Cardiac fibroblast (primary cell): Measurements from ENCODE around the gene CCZ1B.
"Not testable (repeated sequence)": the region's sequence is repeated elsewhere in the genome, so short reads cannot be mapped to it uniquely, and the experiment has no call there.

Experiments
- DNase-seq, 2 donors: peaks; one replicate each; pipeline versions ENCODE4 v3.0.0 to v3.0.0-alpha.2; 2010; ENCODE audit warnings: low read depth in 2 of 2
- H3K4me3 ChIP-seq, 2 donors: replicated peaks in 1 of 2; 1 replicate in 1 of 2; 2 replicates in 1 of 2; pipeline ENCODE4 v1.5.1; 2011; ENCODE audit warnings: low read depth in 2 of 2, low read length in 2 of 2, mild to moderate bottlenecking in 2 of 2, moderate library complexity in 1 of 2
- TF ChIP-seq, protein P1 (sequence below): IDR thresholded peaks from one replicate; pipeline ENCODE4 v1.5.1; 2011; ENCODE audit warnings: low read depth, mild to moderate bottlenecking, low read length, inconsistent platforms

CCZ1B gene

DNA sequence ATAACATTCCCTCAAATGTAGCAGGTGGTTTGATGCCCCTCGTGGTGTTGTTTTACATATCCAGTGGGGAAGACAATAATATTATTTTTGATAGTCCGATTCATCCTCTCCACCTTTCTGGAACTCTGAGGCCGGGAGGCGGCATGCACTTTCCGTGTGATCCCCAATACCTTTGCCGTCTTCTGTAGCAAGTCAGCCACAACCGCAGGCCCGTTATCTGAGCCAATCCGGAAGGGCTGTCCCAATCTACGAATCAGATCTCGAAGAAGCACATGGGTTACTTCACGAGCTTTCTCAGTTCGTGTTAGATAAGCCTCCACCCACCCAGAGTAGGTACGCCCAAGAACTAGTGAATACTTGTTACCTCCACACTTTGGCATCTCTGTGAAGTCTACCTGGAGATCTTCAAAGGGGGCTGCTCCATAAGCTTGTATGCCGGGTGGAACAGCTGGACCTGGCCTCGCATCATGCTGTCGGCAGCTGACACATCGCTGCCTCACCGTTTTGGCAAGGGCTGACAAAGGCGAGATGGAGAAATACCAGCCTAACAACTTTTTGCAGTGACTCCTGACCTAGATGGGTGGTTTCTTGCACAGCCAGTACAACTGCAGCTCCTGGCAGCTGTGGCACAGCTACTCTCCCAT is 16.3 kb upstream of the CCZ1B start:
- H3K4me3 ChIP-seq, result not testable (repeated sequence)
- peak in 1 of 2 donors; percentile 5 for DNase-seq

DNA sequence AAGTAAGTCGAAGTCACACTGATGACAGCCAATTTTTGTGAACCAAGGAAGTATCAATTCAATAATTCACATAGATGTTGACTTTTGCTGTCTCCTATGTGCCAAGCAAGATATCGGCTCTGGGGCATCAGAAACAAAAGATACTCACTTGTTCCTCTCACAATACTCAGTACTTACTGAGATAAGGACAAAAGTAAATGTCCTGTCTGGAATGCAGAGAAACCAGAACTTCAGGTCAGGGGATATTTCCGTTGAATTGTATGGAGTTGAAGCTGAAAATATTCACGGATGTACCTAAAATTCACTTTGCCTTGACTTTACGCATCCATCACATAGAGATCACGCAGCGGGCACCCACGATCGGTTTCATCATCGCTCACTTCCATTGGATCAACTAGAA is 11.0 kb upstream of the CCZ1B start:
- DNase-seq, H3K4me3 ChIP-seq: not testable (repeated sequence)

DNA sequence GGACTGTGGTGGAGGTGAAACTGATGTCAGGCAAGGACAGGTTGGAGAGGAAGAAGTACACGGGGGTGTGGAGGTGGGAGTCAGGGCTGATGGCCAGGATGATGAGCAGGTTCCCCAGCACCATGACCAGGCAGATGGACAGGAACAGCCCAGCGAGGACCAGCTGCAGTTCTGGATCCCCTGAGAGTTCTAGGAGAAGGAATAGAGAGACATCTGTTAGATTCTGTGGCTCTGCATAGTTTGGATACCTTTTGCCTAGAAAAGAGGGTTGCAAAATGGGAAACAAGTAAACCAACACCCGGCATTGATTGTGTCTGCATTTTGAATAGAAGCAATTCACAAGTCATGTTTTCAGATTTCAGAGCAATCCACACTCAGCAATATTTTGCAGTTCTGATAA is 9.4 kb upstream of the CCZ1B start:
- DNase-seq, H3K4me3 ChIP-seq: not testable (repeated sequence)

DNA sequence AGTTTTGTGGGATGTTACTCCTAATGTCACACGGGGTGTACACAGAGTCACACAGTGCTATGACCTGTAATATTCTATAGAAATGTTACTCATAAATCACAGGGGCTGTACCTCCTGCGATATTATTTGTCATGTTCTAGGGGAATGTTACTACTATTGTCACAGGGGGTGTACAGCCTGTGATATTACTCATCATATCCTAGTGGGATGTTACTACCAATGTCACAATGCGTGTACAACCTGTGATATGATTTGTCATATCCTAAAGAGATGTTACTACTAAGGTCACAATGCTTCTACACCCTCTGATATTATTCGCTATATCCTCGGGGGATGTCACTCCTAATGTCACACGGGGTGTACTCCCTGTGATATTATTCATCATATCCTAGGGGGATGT is 7.6 kb upstream of the CCZ1B start:
- H3K4me3 ChIP-seq, result no peak overlapping the region
- DNase-seq, result no peak
- TF ChIP-seq, protein P1, sequence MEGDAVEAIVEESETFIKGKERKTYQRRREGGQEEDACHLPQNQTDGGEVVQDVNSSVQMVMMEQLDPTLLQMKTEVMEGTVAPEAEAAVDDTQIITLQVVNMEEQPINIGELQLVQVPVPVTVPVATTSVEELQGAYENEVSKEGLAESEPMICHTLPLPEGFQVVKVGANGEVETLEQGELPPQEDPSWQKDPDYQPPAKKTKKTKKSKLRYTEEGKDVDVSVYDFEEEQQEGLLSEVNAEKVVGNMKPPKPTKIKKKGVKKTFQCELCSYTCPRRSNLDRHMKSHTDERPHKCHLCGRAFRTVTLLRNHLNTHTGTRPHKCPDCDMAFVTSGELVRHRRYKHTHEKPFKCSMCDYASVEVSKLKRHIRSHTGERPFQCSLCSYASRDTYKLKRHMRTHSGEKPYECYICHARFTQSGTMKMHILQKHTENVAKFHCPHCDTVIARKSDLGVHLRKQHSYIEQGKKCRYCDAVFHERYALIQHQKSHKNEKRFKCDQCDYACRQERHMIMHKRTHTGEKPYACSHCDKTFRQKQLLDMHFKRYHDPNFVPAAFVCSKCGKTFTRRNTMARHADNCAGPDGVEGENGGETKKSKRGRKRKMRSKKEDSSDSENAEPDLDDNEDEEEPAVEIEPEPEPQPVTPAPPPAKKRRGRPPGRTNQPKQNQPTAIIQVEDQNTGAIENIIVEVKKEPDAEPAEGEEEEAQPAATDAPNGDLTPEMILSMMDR, result no peak

DNA sequence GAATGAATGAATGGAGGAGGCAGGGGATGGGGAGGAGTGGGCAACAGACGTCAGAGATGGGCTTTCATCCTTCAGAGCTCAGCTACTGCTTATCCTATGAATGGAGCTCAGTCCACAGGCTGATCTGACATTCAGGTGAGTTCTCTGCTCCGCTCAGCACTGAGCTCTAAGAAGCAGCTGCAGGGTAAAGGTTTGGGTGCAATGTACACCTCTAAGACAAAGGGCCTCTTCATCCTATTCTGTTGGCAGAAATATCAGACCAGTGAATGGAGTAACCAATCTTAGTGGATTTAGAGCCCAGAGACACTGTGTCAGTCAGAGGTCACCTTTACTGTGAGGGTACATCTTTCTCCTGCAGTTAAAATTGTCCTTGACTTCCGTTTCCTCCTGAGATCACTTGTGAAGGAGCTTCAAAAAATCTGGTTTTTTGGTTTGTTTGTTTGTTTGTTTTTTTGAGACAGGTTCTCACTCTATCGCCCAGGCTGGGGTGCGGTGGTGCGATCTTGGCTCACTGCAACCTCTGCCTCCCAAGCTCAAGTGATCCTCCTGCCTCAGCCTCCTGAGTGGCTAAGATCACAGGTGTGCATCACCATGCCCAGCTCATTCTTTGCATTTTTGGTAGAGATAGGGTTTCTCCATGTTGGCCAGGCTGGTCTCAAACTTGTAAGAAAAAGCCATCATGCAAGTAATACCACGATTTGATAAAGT is 5.1 kb upstream of the CCZ1B start:
- no peak for DNase-seq
- no peak overlapping the region for H3K4me3 ChIP-seq
- TF ChIP-seq, protein P1, result no peak

DNA sequence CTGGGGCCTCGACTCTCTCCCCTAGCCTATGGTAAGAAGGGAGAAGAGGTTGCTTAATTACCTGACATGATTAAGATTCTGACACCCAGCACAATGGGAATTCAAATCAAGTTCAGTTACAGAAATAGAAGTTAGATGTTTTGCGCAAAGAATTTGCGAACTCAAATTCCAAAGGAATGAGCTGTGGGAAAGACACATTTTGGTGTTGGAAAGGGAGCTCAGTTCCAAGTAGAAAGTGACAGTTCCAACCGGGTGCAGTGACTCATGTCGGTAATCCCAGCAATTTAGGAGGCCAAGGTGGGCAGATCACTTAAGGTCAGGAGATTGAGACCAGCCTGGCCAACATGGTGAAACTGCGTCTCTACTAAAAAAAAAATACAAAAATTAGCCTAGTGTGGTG is 4.0 kb upstream of the CCZ1B start:
- not testable (repeated sequence) for H3K4me3 ChIP-seq, DNase-seq

DNA sequence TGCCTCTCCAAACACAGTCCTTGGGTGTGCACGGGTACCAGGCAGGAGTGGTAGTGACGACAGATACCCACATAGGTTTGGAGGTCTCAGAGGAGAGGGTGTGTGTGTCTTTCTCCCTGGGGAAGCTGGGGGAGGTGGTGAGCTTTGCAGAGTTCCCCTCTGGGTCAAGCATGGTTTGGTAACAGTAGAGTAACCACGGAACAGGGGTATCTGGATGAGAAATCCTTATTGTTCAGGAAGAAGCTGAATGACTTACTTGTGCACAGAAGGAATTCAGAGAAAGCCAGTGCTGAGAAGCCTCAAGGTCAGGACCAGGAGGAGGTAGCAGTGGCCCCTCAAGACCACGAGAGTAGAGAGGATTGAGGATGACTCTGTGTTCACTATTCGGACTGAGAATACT is 3.5 kb upstream of the CCZ1B start:
- DNase-seq, result not testable (repeated sequence)

DNA sequence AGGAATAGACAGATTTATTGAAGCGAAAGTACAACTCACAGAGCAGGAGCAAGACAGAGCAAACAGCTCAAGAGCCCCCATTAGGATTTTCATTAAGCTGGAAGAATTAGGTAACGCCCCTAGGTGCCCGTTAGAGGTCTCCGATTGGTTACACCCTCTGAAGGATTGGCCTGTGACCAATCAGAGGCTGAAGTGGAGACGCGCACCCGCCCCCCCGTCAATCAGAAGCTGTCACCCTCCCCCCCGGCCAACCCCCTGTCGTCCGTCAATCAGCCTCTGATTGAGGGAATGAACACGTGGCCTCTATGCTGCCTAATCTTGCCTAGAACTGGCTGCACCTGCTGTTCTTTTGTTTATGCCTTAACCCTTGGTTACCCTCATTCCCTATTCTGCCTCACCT is 1.1 kb upstream of the CCZ1B start:
- DNase-seq, H3K4me3 ChIP-seq: not testable (repeated sequence)

More for the DNA sequence above, 3.5 kb upstream of the CCZ1B start:
- H3K4me3 ChIP-seq, result not testable (repeated sequence)

DNA sequence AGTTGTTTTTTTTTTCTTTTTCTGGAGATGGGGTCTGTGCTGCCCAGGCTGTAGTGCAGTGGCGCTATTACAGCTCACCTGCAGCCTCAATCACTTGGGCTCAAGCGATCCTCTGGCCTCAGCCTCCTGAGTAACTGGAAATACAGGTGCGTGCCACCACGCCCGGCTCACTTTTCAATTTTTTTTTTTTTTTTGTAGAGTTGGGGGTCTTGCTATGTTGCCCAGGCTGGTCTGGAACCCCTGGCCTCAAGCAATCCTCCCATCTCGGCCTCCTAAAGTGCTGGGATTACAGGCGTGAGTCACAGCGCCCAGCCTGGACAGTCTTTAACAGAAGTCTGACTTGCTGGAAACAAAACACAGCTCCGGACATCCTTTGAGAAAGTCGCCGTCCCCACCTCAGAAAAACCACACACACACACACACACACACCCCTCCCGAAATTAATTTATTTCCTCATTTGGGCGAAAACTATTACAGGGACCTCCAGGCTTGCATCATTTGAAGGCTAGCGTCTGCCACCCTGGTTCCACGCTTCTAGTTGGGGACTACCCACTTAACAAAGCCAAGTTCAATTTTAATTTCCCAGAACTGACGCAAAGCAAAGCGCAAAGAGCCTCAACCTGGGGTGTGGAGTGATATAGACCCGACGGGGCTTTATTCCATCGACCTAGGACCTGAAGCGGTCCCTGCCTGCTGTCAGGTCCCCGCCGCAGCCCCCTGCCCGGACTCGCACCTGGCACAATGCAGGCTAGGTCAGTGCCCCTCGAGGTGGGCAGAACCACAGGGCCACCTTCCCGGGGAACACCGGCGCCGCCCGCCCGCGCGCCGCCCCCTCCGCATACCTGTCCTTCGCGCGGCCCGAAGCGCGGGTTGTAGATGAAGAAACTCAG is 594 bp downstream of the CCZ1B start:
- peak overlapping the region; percentile 21 to 43 for H3K4me3 ChIP-seq
- DNase-seq, result not testable (repeated sequence)

DNA sequence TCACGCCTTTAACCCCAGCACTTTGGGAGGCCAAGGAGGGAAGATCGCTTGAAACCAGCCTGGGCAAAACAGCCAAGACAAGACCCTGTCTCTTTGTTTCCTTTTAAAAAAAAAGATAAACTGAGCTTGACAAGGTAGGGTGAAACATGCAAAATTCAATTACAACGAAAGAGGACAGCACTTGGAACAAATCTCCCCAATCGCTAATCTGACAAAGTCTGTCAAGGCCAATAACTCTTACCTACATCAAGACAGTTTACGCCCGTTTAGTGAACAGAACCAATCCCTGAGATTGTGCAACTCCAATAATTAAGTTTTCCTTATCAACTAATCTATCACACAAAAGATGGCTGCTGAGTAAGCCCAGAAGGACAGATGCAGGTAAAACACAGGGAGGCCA is 4.5 kb downstream of the CCZ1B start:
- not testable (repeated sequence) for H3K4me3 ChIP-seq, DNase-seq

DNA sequence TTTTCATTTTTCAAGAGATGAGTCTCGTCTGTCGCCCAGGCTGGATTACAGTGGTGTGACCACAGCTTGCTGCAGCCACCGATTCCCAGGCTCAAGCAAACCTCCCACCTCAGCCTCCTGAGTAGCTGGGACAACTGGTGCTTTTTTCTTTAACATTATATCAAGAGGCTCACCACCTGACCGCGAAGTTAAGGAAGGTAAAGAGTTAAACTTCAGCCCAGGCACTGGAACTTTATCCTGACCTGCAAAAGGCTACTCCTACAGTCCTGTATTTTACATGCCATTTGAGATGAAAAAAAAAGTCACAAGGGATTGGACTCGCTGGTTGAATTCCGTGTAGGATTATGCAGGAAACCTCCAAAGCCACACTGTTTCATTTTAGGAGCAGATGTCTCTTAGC is 10.6 kb downstream of the CCZ1B start:
- DNase-seq, H3K4me3 ChIP-seq: not testable (repeated sequence)

DNA sequence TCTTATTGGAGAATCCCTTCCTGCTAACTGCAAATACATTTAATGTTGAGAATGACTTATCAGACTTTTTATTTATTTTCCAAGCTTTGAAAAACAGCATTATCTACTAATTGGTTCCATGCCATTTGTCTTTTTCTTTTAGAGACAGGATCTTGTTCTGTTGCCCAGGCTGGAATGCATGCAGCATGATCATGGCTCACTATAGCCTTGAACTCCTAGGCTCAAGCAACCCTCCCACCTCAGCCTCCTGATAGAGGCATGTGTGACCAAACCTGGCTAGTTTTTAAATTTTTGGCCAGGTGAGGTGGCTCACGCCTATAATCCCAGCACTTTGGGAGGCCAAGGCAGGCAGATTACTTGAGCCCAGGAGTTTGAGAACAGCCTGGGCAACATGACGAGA is 13.1 kb downstream of the CCZ1B start:
- H3K4me3 ChIP-seq, DNase-seq: not testable (repeated sequence)

DNA sequence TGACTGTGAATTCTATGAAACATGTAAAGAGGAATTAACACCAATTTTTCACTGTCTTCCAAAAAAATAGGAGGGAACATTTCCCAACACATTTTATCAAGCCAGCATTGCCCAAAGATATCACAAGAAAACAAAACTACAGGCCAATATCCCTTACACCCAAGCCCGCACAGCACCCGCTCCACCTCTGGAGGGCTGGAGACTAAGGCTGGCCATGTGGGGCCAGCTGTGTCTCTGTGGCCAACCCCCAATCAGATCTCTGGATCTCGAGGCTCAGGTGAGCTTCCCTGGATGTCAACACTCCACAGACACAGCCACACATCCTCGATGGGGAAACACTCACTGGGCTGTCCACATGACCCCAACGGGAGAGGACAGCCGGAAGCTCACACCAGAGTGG is 18.1 kb downstream of the CCZ1B start:
- DNase-seq, H3K4me3 ChIP-seq: not testable (repeated sequence)

DNA sequence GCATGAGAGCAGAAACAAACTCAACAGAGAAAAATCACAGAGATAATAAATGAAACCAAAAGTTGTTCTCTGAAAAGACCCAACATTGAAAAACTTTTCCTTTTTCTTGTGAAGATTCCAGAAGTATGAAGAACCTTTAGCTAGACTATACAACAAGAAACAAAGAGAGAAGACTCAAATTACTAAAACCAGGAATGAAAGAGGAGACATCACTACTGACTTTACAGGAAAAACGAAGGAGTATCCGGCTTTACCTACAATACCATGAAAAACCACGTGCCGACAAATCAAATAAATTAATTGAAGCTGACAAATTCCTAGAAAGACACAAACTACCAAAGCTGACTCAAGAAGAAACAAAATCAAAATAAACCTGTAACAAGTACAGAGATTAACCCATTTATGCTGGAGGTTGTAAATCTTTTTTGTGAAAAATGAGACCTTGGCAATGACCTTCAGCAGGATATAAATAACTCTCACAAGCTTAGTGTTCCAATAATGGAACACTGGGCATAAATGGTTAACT is 18.6 kb downstream of the CCZ1B start:
- not testable (repeated sequence) for DNase-seq, H3K4me3 ChIP-seq

DNA sequence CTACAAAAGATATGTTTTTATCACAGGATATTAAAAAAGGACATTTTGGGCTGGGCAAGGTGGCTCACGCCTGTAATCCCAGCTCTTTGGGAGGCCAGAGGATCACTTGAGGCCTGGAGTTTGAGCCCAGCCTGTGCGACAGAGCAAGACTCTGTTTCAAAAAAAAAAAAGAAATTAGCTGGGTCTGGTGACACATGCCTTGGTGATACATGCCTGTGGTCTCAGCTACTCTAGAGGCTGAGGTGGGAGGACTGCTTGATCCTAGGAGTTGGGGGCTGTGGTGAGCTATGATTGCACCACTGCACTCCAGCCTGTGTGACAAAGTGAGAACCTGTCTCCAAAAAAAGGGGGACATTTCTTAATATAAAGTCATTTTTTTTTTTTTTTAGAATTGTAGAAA is 25.7 kb downstream of the CCZ1B start:
- not testable (repeated sequence) for DNase-seq, H3K4me3 ChIP-seq

DNA sequence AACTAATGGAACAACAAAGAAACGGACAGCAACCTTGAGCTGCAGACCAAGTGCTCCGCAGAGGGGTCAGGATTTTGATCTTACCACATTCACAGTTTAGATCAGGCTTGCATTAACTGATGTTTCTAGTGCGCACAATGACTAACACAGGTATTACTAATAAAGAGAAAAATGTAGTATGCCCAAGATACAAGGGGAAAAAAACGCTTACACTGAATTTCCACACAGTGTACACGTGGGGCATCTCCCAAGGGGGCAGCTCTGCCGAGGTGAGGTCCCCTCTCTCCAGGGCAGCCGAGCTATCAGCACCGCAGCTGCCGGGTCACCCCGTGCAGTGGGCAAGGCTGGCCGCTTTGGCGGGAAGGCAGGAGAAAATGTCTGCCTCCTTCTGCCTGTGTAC is 26.2 kb downstream of the CCZ1B start:
- DNase-seq, H3K4me3 ChIP-seq: not testable (repeated sequence)
